ENCODE measurements around the gene SKIC8. TPM values are rescaled to one million over a fixed set of nuclear protein-coding genes. Genes with fewer than 3 reads are reported as not detected.

The SKIC8 gene
- total RNA-seq: 54.9 and 105 TPM in 2 replicates

DNA sequence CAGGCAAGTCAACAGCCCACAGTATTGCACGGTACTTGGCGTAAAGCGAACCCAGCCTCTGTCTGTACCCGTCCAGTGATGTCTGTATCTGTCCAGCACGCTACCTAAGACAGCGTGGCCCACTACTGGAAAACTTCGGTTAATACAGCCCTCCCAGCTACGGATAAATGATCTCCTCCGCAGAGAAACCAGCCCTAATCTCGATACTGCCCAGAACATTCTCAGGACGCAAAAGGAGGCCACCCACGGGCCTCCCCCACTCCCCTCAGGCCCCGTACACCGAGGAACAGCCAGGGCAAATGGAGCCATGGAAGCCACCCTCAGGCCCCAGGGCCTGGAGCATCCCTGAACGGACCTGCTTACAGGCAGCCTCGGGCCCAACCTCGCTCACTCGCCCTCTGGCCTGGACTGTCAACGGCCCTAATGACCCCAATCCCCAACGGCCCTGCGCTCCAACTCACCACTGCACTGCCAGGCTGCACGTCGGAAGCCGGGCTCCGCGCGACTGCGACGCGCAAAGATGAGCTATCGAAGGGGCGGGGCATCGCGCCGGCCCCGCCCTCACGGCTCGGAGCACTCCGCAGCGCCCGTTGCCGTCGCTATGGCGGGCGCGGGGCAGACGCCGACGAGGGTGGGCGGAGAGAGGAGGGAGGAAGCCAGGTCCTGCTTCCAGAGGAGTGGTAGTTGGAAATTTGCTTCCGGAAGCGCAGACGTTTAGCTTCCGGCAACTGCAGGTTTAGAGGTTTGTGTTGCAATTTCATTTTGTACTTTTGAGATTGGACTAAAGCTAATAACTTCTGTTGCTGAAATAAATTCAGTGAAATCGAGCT is at the start of gene SKIC8:
Gene SKIC8, minus strand, starts transcription at position 509 of the 830 bp plus-strand sequence. CDS start 3,923 bp downstream, outside the sequence.

DNA sequence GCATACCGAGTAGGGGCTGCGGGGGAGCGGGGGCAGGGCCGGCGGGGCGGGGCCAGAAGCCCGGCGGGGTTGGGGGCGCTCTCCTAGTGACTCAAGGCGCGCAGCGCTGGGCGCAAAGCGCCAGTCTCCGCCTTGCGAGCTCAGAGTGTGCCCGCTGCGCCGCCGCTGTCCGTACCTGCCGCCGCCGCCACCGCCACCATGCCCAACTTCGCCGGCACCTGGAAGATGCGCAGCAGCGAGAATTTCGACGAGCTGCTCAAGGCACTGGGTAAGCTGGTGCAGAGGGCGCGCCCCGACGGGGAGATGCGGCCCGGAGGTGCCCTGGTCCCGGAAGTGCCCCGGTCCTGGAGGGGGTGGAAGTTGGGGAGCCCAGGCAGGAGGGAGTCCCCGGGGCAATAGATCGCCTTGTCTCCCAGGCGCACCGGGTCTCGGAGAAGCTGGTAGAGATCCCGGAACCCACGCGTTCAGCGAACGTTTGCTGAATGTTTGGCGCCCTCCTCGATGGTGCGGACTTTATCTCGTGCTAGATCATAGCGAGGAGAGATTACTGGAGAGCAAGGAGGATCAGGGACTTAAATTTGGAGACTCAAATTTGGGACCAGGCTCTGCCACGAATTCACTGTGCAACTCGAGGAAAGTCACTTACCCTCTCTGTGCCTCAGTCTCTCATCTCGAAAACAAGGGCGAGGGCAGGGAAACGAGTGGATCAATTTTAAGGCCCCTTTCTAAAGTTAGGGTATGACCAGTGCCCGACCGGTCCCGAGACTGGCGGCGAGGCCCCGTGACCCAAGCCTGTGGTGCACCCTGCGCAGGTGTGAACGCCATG is 41.0 kb upstream of the SKIC8 start, which contains the start of gene CRABP1:
Gene CRABP1, plus strand, starts transcription at position 123 of the 826 bp plus-strand sequence. Its CDS starts 76 bp downstream, at position 199.

DNA sequence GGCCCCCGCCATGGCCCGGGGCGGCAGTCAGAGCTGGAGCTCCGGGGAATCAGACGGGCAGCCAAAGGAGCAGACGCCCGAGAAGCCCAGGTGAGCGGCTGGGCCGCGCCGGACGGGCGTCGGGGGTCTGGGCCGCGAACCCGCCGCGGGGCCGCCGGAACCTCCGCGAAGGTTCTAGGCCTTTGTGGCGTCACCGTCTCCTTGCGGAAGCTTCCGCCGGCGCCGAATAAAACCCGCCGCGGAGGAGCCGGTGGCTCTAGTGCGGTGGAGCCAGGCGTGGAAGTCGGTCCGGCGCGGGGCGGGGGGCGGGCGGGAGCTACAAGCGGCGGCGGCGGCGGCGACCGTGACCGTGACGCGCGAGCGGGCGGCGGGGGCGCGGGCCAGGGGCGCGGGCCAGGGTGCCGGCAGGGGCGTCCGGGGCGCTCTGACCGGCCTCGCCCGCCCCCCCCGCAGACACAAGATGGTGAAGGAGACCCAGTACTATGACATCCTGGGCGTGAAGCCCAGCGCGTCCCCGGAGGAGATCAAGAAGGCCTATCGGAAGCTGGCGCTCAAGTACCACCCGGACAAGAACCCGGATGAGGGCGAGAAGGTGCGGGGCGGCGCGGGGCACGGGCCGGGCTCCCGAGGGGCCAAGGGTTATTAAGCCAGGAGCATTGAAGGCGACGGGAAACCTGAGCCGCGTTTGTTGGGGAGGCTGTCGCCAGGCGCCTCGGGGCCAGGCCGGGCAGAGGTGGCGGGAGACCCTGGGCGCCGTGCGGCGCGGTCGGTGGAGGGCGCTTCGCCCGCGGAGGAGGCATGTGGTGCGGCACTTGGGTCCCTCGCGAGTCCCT is 34.9 kb downstream of the SKIC8 start, which contains the start of gene DNAJA4:
Gene DNAJA4, plus strand, starts transcription at position 259 of the 833 bp plus-strand sequence. Its CDS starts 202 bp downstream, at position 461.

DNA sequence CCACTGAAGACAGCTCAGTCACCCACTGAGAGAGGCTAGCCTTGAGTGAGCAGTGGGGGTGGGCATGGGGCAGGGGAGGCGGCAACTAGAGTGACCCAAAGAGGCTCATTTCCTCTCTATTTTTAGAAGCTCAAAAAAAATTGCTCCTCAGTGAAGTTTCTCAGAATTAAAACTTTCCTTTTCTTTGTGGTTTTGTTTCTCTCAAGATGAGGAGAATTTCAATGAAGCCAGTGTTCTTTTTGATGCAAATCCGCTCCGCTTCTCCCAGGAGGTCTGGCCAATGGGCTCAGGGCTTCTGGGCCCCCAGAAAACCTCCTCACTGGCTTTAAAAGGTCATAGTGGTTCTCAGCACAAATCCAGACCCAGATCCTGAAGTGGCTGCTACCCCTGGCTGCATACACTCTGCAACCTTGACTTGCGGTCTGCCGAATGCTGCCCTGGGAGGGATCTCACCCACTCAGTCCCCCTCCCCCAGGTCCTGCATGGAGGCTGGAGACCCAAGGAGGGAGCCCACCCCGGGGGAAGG is 64.8 kb downstream of the SKIC8 start, which contains the start of gene ACSBG1:
Gene ACSBG1, minus strand, starts transcription at position 51 of the 526 bp plus-strand sequence. CDS start 64 bp downstream, outside the sequence.

Other genes with a start within 250 kb of the SKIC8 start
- gene TBC1D2B, start 221.9 kb downstream of the SKIC8 start, total RNA-seq: 50.8 and 98.1 TPM in 2 replicates
- under 0.01 TPM in 1 of 2 replicates, not detected in the other for gene SH2D7, start 207.0 kb downstream of the SKIC8 start, total RNA-seq
- 1.3 and 2.3 TPM in 2 replicates for gene CIB2, start 168.2 kb downstream of the SKIC8 start, total RNA-seq
- gene IDH3A, start 150.2 kb downstream of the SKIC8 start, total RNA-seq: 22.7 and 37.8 TPM in 2 replicates
- under 0.01 TPM in 1 of 2 replicates, not detected in the other for gene ACSBG1, start 65.0 kb downstream of the SKIC8 start, total RNA-seq
- gene DNAJA4, start 35.0 kb downstream of the SKIC8 start, total RNA-seq: 3.1 and 3.6 TPM in 2 replicates
- not detected in 2 replicates for gene CRABP1, start 40.7 kb upstream of the SKIC8 start, total RNA-seq
- 18.4 and 34.2 TPM in 2 replicates for gene IREB2, start 138.6 kb upstream of the SKIC8 start, total RNA-seq
- gene HYKK, start 208.0 kb upstream of the SKIC8 start, total RNA-seq: 2.3 and 3.5 TPM in 2 replicates
- 157 and 331 TPM in 2 replicates for gene PSMA4, start 240.8 kb upstream of the SKIC8 start, total RNA-seq